K562 treated with DMSO at 1 percent for 4 hours (cell line): ENCODE measurements around the gene RBM45. TPM values are rescaled to one million over a fixed set of nuclear protein-coding genes. Genes with fewer than 3 reads are reported as not detected.

Experiments used
- total RNA-seq: library from RNA; unstranded; fragments of 300-600 nt; gene quantifications from 2 replicates; pipeline ENCODE4 v1.2.3, GENCODE V29; 2022; ENCODE audit not compliant: insufficient read depth

Gene RBM45
- 4.9 and 5.5 TPM in 2 replicates for total RNA-seq

GRCh38 chr2:178112202-178113152 lies at the start of gene RBM45:
Gene RBM45, plus strand, starts transcription at chr2:178112437. Its CDS starts 110 bp downstream, at chr2:178112547.

GRCh38 chr2:178072383-178073301 lies 39.6 kb upstream of the RBM45 start, which contains the start of gene PDE11A:
Gene PDE11A, minus strand, starts transcription at chr2:178072777. Its CDS starts 340 bp downstream, at chr2:178072437.

Other genes starting within 250 kb of the RBM45 start
- 1.7 and 3.8 TPM in 2 replicates for gene PDE11A, start 39.7 kb upstream of the RBM45 start, total RNA-seq
- gene OSBPL6, start 82.1 kb downstream of the RBM45 start, total RNA-seq = 4.0 and 6.3 TPM in 2 replicates